T-cell (primary cell): ENCODE measurements around the gene PYGO1. TPM values are rescaled to one million over a fixed set of nuclear protein-coding genes. Genes with fewer than 3 reads are reported as not detected.
A peak's percentile ranks its signal among the peaks of the same experiment; 100 is the strongest.
"Not testable (repeated sequence)": the region's sequence is repeated elsewhere in the genome, so short reads cannot be mapped to it uniquely, and the experiment has no call there.

Experiments used
- ATAC-seq, 4 experiments: fragments of 200-7000 bp in 3 of 4; fragments of 150-1000 bp in 1 of 4; cut with Tn5 transposase; replicated peaks in 1 of 4; 1 replicate in 3 of 4; 2 replicates in 1 of 4; pipeline ENCODE4 v1.10.0; 2021; ENCODE audit warnings: moderate library complexity in 3 of 4, mild to moderate bottlenecking in 2 of 4, moderate number of reproducible peaks in 1 of 4
- CTCF ChIA-PET, 2 donors: fragments of 300-600 bp; sonication (Branson Sonifier 250); formaldehyde crosslinking; loops; one replicate each; lab custom pipeline; 2022; ENCODE audit warnings: antibody characterized with exemption in 2 of 2; lab: Charles Lee
- POLR2A ChIA-PET, 2 donors: fragments of 300-600 bp; sonication (Branson Sonifier 250); formaldehyde crosslinking; loops; one replicate each; lab custom pipeline; 2022; ENCODE audit warnings: antibody characterized with exemption in 2 of 2; lab: Charles Lee
- DNase-seq, 35 experiments: peaks; one replicate each; pipeline versions ENCODE4 v3.0.0 to v3.0.0-alpha.2; 2013 to 2023
- H3K27ac ChIP-seq: one replicate; pipeline ENCODE4 v1.5.1; 2013; ENCODE audit warnings: low read length
- H3K27me3 ChIP-seq, 2 experiments: replicated peaks in 1 of 2; 1 replicate in 1 of 2; 2 replicates in 1 of 2; pipeline versions ENCODE4 v1.6.1 to v1.7.0; 2013; ENCODE audit warnings: low read length in 1 of 2, mixed read lengths in 1 of 2; ENCODE audit not compliant: control insufficient read depth in 2 of 2, insufficient read depth in 2 of 2; ENCODE audit errors: extremely low read depth in 1 of 2
- H3K36me3 ChIP-seq, 2 donors: 1 replicate in 1 of 2; 2 replicates in 1 of 2; pipeline versions ENCODE4 v1.6.1 to v1.7.0; 2013; ENCODE audit warnings: low read length in 1 of 2; ENCODE audit not compliant: control insufficient read depth in 2 of 2, insufficient read depth in 1 of 2; ENCODE audit errors: extremely low read depth in 1 of 2
- H3K4me1 ChIP-seq, 2 experiments: 1 replicate in 1 of 2; 2 replicates in 1 of 2; pipeline versions ENCODE4 v1.6.1 to v1.7.0; 2013; ENCODE audit warnings: low read length in 2 of 2, mixed read lengths in 1 of 2; ENCODE audit not compliant: insufficient read depth in 2 of 2, control insufficient read depth in 1 of 2; ENCODE audit errors: extremely low read depth in 1 of 2
- H3K4me3 ChIP-seq, 2 donors: 1 replicate in 1 of 2; 2 replicates in 1 of 2; pipeline versions ENCODE4 v1.5.1 to v1.7.0; 2013; ENCODE audit warnings: mild to moderate bottlenecking in 2 of 2, low read length in 1 of 2, moderate library complexity in 1 of 2; ENCODE audit not compliant: control insufficient read depth in 1 of 2; ENCODE audit errors: extremely low read depth in 1 of 2
- H3K9me3 ChIP-seq: 2 replicates; pipeline ENCODE4 v1.7.0; 2013
- H3K27ac Mint-ChIP-seq, 2 donors: one replicate each; pipeline ENCODE4 v1.8.0; 2020 to 2021; ENCODE audit warnings: mild to moderate bottlenecking in 2 of 2, mixed read lengths in 2 of 2
- H3K27me3 Mint-ChIP-seq, 2 donors: one replicate each; pipeline ENCODE4 v1.8.0; 2021 to 2022; ENCODE audit warnings: mixed read lengths in 2 of 2
- H3K36me3 Mint-ChIP-seq: one replicate; pipeline ENCODE4 v1.8.0; 2021; ENCODE audit warnings: mixed read lengths
- H3K4me1 Mint-ChIP-seq, 3 donors: one replicate each; pipeline ENCODE4 v1.8.0; 2020 to 2022; ENCODE audit warnings: mixed read lengths in 3 of 3, mild to moderate bottlenecking in 1 of 3
- H3K4me3 Mint-ChIP-seq, 3 donors: one replicate each; pipeline ENCODE4 v1.8.0; 2020 to 2022; ENCODE audit warnings: mild to moderate bottlenecking in 3 of 3, mixed read lengths in 3 of 3, moderate library complexity in 3 of 3
- H3K9me3 Mint-ChIP-seq, 3 donors: one replicate each; pipeline ENCODE4 v1.8.0; 2020 to 2022; ENCODE audit warnings: mixed read lengths in 3 of 3
- WGBS: methylation state at CpG from one replicate; pipeline ENCODE4 v1.1.5; 2013; ENCODE audit warnings: missing lambda C conversion rate; ENCODE audit not compliant: insufficient coverage; 5-methylcytosine and 5-hydroxymethylcytosine counted together
- total RNA-seq, 35 experiments: library from RNA in 6 of 35; stranded (reverse) in 6 of 35; fragments of 120-200 nt in 1 of 35; gene quantifications; one replicate each; pipeline versions ENCODE4 v1.2.1 to v1.2.4 and lab custom pipeline; 2013 to 2026

Gene PYGO1
- total RNA-seq, 5 donors from 2014 or later (not counting 1 experiment from before 2014, with no cell fraction given) = 0.06 to 0.18 (median 0.10) TPM; not detected in 2

DNA sequence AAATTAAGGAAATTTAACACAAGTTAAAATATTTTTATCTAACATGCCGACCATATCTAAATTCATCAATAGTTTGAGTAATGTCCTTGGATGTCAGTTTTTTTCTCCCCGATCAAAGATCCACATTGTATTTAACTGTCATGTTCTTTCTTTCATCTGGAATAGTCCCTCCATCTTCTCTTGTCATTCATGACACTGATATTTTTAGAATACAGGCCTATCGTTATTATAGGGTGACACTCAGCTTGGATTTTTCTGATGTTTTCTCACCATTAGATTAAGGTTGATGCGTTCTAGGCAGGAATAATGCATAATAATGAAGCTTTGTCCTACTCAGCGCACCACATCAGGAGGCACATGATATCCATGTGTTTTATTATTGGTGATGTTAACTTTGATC lies 13.2 kb upstream of the PYGO1 start:
- peaks cover 10 to 26% of the 10 kb centered on the region in 2 donors for H3K27me3 Mint-ChIP-seq
- 80% methylated on average over 1 of the region's 5 CpGs for WGBS
- ChIA-PET POLR2A (no interaction called here), CTCF (no interaction called here)
- Histone ChIP-seq H3K9me3 (no peaks in the 10 kb centered on the region), H3K27ac (no peak overlapping the region), H3K36me3 (no peaks in the 10 kb centered on the region), H3K27me3 (peaks cover 0 to 6% of the 10 kb centered on the region in 2 experiments), H3K4me1 (no peaks in the 10 kb centered on the region), H3K4me3 (no peak overlapping the region)
- no peaks in the 10 kb centered on the region for H3K9me3 Mint-ChIP-seq
- H3K4me1 Mint-ChIP-seq = no peaks in the 10 kb centered on the region
- H3K27ac Mint-ChIP-seq = no peak overlapping the region
- DNase-seq (no peak), ATAC-seq (no peak)
- no peak overlapping the region for H3K4me3 Mint-ChIP-seq
- H3K36me3 Mint-ChIP-seq = no peaks in the 10 kb centered on the region

DNA sequence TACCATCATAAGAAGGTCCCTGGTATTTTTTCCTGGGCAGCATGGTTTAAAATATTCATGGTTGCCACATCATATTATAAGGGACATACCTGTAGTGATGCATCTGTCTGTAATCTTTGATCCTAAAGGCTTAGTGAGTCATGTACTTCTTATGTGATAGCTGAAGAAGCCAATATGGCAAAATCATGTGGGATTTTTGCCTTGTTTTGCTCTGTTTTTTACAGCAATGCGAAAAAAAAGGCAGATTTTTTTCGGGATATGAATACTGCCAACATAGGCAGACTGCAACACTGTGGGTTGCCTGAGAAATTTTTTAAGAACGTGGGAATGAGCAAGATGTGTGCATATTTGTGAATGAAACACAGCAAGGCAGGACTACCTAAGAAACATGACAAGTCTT lies 11.3 kb upstream of the PYGO1 start:
- H3K27me3 ChIP-seq = peaks cover 0 to 6% of the 10 kb centered on the region in 2 experiments
- Mint-ChIP-seq H3K36me3 (no peaks in the 10 kb centered on the region), H3K27ac (no peak overlapping the region), H3K27me3 (peaks cover 14 to 31% of the 10 kb centered on the region in 2 donors), H3K9me3 (peaks cover 0 to 3% (median 0%) of the 10 kb centered on the region in 3 donors), H3K4me3 (no peak overlapping the region), H3K4me1 (no peaks in the 10 kb centered on the region)
- no peaks in the 10 kb centered on the region for H3K36me3 ChIP-seq
- CTCF ChIA-PET = no interaction called here
- ATAC-seq (no peak), DNase-seq (no peak)
- H3K4me1 ChIP-seq = no peaks in the 10 kb centered on the region
- no peak overlapping the region for H3K27ac ChIP-seq
- H3K4me3 ChIP-seq = no peak overlapping the region
- no CpG with 5 or more reads among the region's 3 CpGs for WGBS
- no peaks in the 10 kb centered on the region for H3K9me3 ChIP-seq
- POLR2A ChIA-PET = no interaction called here

DNA sequence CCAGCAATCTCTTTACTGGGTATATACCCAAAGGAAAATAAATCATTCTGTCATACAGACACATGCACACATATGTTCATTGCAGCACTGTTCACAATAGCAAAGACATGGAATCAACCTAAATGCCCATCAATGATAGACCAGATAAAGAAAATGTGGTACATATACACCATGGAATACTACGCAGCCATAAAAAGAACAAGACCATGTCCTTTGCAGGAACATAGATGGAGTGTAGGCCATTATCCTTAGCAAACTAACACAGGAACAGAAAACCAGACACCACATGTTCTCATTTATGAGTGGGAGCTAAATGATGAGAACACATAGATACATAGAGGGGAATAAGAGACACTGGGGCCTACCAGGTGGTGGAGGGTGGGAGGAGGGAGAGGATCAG lies 4.9 kb upstream of the PYGO1 start:
- H3K4me1 ChIP-seq, H3K4me3 Mint-ChIP-seq, H3K36me3 Mint-ChIP-seq, H3K27ac ChIP-seq, H3K4me3 ChIP-seq, H3K9me3 ChIP-seq, CTCF ChIA-PET, DNase-seq, H3K9me3 Mint-ChIP-seq, H3K4me1 Mint-ChIP-seq, H3K27ac Mint-ChIP-seq, H3K36me3 ChIP-seq, ATAC-seq: not testable (repeated sequence)
- POLR2A ChIA-PET = interaction anchor here in 1 of 2 donors (0.7 kb wide), 1 partner anchor 1554 kb away, joined by 4 read pairs; no protein-coding TSS in a partner anchor
- peaks cover 34 to 38% of the 10 kb centered on the region in 2 donors for H3K27me3 Mint-ChIP-seq
- no CpG with 5 or more reads among the region's 1 CpG for WGBS
- peaks cover 7 to 22% of the 10 kb centered on the region in 2 experiments for H3K27me3 ChIP-seq

DNA sequence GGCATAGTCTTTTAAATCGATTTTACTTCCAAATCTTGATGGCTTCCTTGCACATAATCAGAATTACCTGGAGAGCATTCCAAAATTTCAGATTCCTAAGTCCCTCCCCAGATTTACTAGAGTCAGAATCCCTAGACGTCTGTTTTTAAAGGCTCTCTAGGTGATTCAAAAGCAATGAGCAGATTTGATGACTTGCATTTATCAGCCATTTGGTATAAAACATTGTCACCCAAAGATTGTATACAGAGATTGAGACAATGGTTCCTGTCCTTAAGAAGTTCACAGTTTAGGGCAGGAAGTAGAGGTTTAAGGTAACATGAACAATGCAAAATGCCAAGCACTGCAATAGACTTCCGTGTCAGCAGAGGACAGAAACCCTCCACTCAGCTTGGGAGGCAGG lies 2.6 kb upstream of the PYGO1 start:
- Mint-ChIP-seq H3K27me3 (peaks cover 28 to 35% of the 10 kb centered on the region in 2 donors), H3K36me3 (no peaks in the 10 kb centered on the region)

DNA sequence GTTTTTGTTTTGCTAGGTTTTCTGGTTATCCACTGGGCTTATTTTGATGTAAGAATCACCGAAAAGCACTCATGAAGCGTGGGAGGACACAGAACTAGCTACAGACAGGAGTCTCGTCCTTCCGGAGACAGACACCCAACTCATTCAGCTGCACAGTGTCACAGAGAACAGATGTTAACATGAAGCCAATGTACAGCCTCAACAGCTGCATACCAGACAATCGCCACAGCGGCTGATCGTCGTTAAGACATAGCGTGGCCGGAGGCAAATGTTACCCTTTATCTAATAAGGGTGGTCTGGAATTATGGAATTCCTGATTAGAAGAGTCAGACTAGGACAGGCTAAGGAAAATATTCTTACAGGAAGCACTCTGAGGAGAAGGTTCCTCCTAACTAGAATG lies 1.1 kb upstream of the PYGO1 start:
- peaks cover 2 to 8% of the 10 kb centered on the region in 2 experiments for H3K4me1 ChIP-seq
- H3K9me3 ChIP-seq = no peaks in the 10 kb centered on the region
- H3K4me1 Mint-ChIP-seq = peaks cover 3 to 5% (median 4%) of the 10 kb centered on the region in 3 donors
- no peaks in the 10 kb centered on the region for H3K36me3 Mint-ChIP-seq
- no peak overlapping the region for H3K4me3 ChIP-seq
- peaks cover 28 to 40% of the 10 kb centered on the region in 2 donors for H3K27me3 Mint-ChIP-seq
- WGBS = 87% methylated on average over 3 of the region's 10 CpGs
- peak overlapping the region; percentile 67 to 76 (median 70) for H3K4me3 Mint-ChIP-seq
- peaks cover 15 to 29% of the 10 kb centered on the region in 2 experiments for H3K27me3 ChIP-seq
- DNase-seq = no peak
- no peaks in the 10 kb centered on the region for H3K36me3 ChIP-seq
- no peak for ATAC-seq
- no peak overlapping the region for H3K27ac ChIP-seq
- peak overlapping the region in 1 of 2 donors; percentile 19 for H3K27ac Mint-ChIP-seq
- ChIA-PET CTCF (interaction anchor here in 1 of 2 donors (0.7 kb wide), 1 partner anchor 9 kb away, joined by 6 read pairs; no protein-coding TSS in a partner anchor), POLR2A (no interaction called here)
- H3K9me3 Mint-ChIP-seq = no peaks in the 10 kb centered on the region

More for the DNA sequence above, 2.6 kb upstream of the PYGO1 start:
- ChIA-PET CTCF (no interaction called here), POLR2A (no interaction called here)
- H3K27me3 ChIP-seq = peaks cover 15 to 29% of the 10 kb centered on the region in 2 experiments
- Mint-ChIP-seq H3K4me3 (no peak overlapping the region), H3K9me3 (peaks cover 0 to 3% (median 0%) of the 10 kb centered on the region in 3 donors), H3K4me1 (peaks cover 3 to 5% (median 4%) of the 10 kb centered on the region in 3 donors), H3K27ac (no peak overlapping the region)
- WGBS = 80% methylated on average over 1 of the region's 3 CpGs
- no peak overlapping the region for H3K4me3 ChIP-seq
- DNase-seq (no peak), ATAC-seq (no peak)
- H3K9me3 ChIP-seq = no peaks in the 10 kb centered on the region
- no peaks in the 10 kb centered on the region for H3K36me3 ChIP-seq
- no peak overlapping the region for H3K27ac ChIP-seq
- H3K4me1 ChIP-seq = peaks cover 2 to 8% of the 10 kb centered on the region in 2 experiments

DNA sequence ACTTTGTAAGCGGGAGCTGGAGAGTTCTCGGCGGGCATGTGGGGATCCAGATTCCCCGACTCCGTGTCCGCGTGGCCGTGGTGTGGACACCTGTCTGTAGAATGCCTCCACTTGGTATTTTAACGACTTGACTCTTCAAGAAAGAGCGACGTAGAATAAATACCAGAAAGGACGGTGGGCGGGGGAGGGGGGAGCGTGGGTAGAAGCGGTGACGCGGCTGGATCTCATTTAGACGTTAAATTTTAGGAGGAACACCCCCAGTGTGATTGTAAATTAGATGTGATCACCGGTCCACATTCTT lies 620 bp upstream of the PYGO1 start:
- Histone ChIP-seq H3K4me3 (peak overlapping the region; percentile 27 to 44), H3K4me1 (peaks cover 2 to 8% of the 10 kb centered on the region in 2 experiments), H3K27me3 (peaks cover 15 to 34% of the 10 kb centered on the region in 2 experiments), H3K36me3 (no peaks in the 10 kb centered on the region), H3K9me3 (no peaks in the 10 kb centered on the region), H3K27ac (no peak overlapping the region)
- WGBS = 16% methylated on average over 13 of the region's 19 CpGs
- H3K4me1 Mint-ChIP-seq = peaks cover 3 to 5% (median 4%) of the 10 kb centered on the region in 3 donors
- no peak for ATAC-seq
- CTCF ChIA-PET = interaction anchor here in 1 of 2 donors (0.6 kb wide), 1 partner anchor 313 kb away, joined by 5 read pairs; no protein-coding TSS in a partner anchor
- no peaks in the 10 kb centered on the region for H3K36me3 Mint-ChIP-seq
- H3K27ac Mint-ChIP-seq = peak overlapping the region in 1 of 2 donors; percentile 19
- H3K9me3 Mint-ChIP-seq = no peaks in the 10 kb centered on the region
- H3K27me3 Mint-ChIP-seq = peaks cover 31 to 43% of the 10 kb centered on the region in 2 donors
- POLR2A ChIA-PET = no interaction called here
- no peak for DNase-seq
- H3K4me3 Mint-ChIP-seq = peak overlapping the region; percentile 67 to 76 (median 70)
